Uterus (tissue), 4 donors: ENCODE data around the gene HDGFL3. TPM values are rescaled to one million over a fixed set of nuclear protein-coding genes. Genes with fewer than 3 reads are reported as not detected.

Experiments
- DNase-seq, 2 donors: peaks; one replicate each; pipeline ENCODE4 v3.0.0-alpha.2; 2019 to 2020
- H3K27ac ChIP-seq, 2 donors: fragments of 200-600 bp; sonication (generic); 1 replicate in 1 of 2; 2 replicates in 1 of 2; pipeline ENCODE4 v1.5.1; 2016 to 2018
- H3K27me3 ChIP-seq, 2 donors: fragments of 200-600 bp; sonication (generic); one replicate each; pipeline ENCODE4 v1.5.1; 2018 to 2019; ENCODE audit warnings: control low read depth in 1 of 2
- H3K36me3 ChIP-seq, 2 donors: fragments of 200-600 bp; sonication (generic); one replicate each; pipeline ENCODE4 v1.5.1; 2019; ENCODE audit warnings: control low read depth in 1 of 2
- H3K4me1 ChIP-seq, 2 donors: fragments of 200-600 bp; sonication (generic); one replicate each; pipeline ENCODE4 v1.5.1; 2018 to 2019; ENCODE audit warnings: control low read depth in 1 of 2
- H3K4me3 ChIP-seq, 2 donors: fragments of 200-600 bp; sonication (generic); 1 replicate in 1 of 2; 2 replicates in 1 of 2; pipeline ENCODE4 v1.5.1; 2018 to 2019; ENCODE audit warnings: mild to moderate bottlenecking in 1 of 2
- H3K9me3 ChIP-seq, 2 donors: fragments of 200-600 bp; sonication (generic); one replicate each; pipeline ENCODE4 v1.5.1; 2019; ENCODE audit warnings: control low read depth in 1 of 2
- CTCF ChIP-seq, 4 experiments: fragments of 200-600 bp in 2 of 4; fragments of 450-650 bp in 2 of 4; sonication (generic) in 2 of 4; IDR thresholded peaks; one replicate each; pipeline ENCODE4 v1.5.1; 2016 to 2019; ENCODE audit warnings: antibody characterized with exemption in 4 of 4, mild to moderate bottlenecking in 2 of 4, moderate library complexity in 1 of 4
- POLR2A ChIP-seq, 2 donors: fragments of 450-650 bp; IDR thresholded peaks; one replicate each; pipeline ENCODE4 v1.6.1; 2016; ENCODE audit warnings: antibody characterized with exemption in 2 of 2, mild to moderate bottlenecking in 1 of 2, moderate library complexity in 1 of 2
- intact Hi-C: fragments of 100-400 bp; cut with DNase I; formaldehyde crosslinking; loops from one replicate; pipeline ENCODE4 v1.15.1; 2023; ENCODE audit warnings: low total_unique reads
- total RNA-seq, 4 donors: library from RNA; depleted of rRNA in 3 of 4; stranded (reverse); fragments of >200 nt in 3 of 4; gene quantifications; one replicate each; pipeline versions ENCODE4 v1.1.0 to v1.2.4, GENCODE V29; 2014 to 2023
- donor health status: DM: yes; HTN: yes; CAD: no.

HDGFL3 gene
- total RNA-seq, 4 donors from 2014 or later: 12.8 to 70.9 (median 38.1) TPM

DNA sequence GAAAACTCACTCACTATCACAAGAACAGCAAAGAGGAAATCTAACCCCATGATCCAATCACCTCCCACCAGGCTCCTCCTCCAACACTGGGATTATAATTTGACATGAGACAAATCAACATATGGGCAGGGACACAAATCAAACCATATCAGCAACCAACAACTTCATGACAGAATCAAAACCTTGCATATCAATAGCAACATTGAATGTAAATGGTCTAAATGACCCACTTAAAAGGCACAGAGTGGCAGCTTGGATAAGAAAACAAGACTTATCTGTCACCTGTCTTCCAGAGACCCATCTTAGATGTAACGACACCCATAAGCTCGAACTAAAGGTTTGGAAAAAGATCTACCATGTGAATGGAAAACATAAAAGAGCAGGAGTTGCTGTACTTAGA is 40.8 kb downstream of the HDGFL3 start:
- Histone ChIP-seq H3K36me3 (no peaks in the 10 kb centered on the region), H3K27ac (no peak overlapping the region), H3K4me3 (no peak overlapping the region), H3K9me3 (peaks cover 0 to 24% of the 10 kb centered on the region in 2 donors), H3K27me3 (no peaks in the 10 kb centered on the region), H3K4me1 (no peaks in the 10 kb centered on the region)
- TF ChIP-seq POLR2A (IDR thresholded peaks at IDR 0.05) (no peak), CTCF (IDR thresholded peaks at IDR 0.05) (no peak)
- DNase-seq: no peak
- intact Hi-C loops: no loop called here

DNA sequence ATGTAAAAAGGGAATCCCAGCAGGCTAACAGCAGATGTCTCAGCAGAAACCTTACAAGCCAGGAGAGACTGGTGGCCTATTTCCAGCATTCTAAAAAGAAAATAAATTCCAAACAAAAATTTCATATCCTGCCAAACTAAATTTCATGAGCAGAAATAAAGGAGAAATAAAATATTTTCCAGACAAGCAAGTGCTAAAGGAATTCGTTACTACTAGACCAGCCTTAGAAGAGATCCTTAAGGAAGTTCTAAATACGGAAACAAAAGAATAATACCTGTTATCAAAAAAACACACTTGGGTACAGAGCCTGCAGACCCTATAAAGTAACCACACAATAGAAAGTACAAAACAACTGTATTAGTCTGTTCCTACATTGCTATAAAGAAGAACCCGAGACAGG is 41.4 kb downstream of the HDGFL3 start:
- Histone ChIP-seq H3K4me3 (no peak overlapping the region), H3K27me3 (no peaks in the 10 kb centered on the region), H3K9me3 (peaks cover 0 to 24% of the 10 kb centered on the region in 2 donors), H3K4me1 (no peaks in the 10 kb centered on the region), H3K27ac (no peak overlapping the region), H3K36me3 (no peaks in the 10 kb centered on the region)
- intact Hi-C loops: no loop called here
- TF ChIP-seq CTCF (IDR thresholded peaks at IDR 0.05) (no peak), POLR2A (IDR thresholded peaks at IDR 0.05) (no peak)
- DNase-seq: no peak

DNA sequence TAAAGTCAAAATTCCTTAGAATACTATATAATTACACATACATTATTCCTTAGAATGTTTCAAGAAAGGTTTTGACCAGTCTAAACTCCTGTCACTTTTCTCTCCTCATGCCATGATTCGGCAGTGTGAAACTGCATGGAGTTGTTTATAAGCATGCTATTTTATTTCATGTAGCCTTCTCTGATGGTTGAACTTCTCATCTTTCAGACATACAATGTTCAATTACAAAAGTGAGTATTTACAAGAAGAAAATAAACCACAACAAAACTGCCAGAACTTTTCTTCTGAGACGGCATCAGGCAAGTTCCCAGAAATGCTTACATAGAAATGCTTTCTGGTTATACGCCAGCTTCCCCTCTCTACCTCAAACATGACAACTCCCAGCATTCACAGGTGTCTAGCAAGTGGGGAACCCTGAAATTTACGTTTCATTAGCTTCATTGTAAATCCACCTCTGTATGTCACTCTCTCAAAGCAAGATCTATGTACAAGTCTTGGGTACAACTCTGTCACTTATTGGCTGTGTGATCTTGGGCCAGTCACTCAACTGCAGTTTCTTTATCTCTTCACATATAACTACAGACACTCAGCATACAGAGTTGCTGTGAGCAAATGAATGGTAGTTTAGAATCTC is 42.7 kb downstream of the HDGFL3 start:
- no peaks in the 10 kb centered on the region for H3K27me3 ChIP-seq
- peaks cover 0 to 24% of the 10 kb centered on the region in 2 donors for H3K9me3 ChIP-seq
- DNase-seq: no peak
- no peak overlapping the region for H3K4me3 ChIP-seq
- H3K4me1 ChIP-seq: no peaks in the 10 kb centered on the region
- H3K27ac ChIP-seq: no peak overlapping the region
- intact Hi-C loops: no loop called here
- TF ChIP-seq CTCF (IDR thresholded peaks at IDR 0.05): no peak
- H3K36me3 ChIP-seq: no peaks in the 10 kb centered on the region

DNA sequence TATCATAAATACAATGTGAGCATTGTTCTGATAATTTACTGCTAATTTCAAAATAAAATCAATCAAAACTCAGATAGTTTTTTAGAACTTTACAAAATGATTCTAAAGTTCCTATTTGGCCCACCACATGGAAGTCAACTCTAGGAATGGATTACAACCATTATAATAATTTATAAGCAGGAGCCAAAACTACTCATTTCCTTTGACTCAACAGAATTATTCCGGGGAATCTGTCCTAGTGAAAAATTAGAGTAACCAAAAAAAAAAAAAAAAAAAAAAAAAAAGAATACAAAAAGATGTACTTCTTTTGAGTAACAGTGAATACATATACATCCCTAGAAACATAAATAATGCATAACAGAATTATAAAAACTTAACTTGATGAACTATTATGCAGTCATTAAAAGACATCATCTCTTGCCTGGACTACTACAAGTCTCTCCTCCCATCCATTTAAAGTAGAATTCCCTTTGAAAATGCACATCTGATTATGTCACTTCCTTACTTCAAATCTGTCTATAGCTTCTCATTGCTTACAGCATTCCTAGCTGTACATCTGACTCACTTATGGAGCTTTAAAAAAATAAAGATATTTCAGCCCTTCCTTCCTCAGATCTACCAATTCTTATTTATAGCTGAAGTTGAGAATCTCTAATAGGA is 43.4 kb downstream of the HDGFL3 start:
- intact Hi-C loops: no loop called here
- TF ChIP-seq POLR2A (IDR thresholded peaks at IDR 0.05) (no peak), CTCF (IDR thresholded peaks at IDR 0.05) (no peak)
- peaks cover 0 to 24% of the 10 kb centered on the region in 2 donors for H3K9me3 ChIP-seq
- H3K27me3 ChIP-seq: no peaks in the 10 kb centered on the region
- H3K27ac ChIP-seq: no peak overlapping the region
- DNase-seq: no peak
- no peak overlapping the region for H3K4me3 ChIP-seq
- no peaks in the 10 kb centered on the region for H3K36me3 ChIP-seq
- H3K4me1 ChIP-seq: no peaks in the 10 kb centered on the region

- intact Hi-C loops: no loop called here
- DNase-seq: no peak
- H3K27me3 ChIP-seq: no peaks in the 10 kb centered on the region
- H3K4me1 ChIP-seq: no peaks in the 10 kb centered on the region
- H3K36me3 ChIP-seq: no peaks in the 10 kb centered on the region
- H3K9me3 ChIP-seq: peaks cover 0 to 24% of the 10 kb centered on the region in 2 donors
- H3K4me3 ChIP-seq: no peak overlapping the region
- no peak for TF ChIP-seq CTCF (IDR thresholded peaks at IDR 0.05)
- H3K27ac ChIP-seq: no peak overlapping the region
Observed at GRCh38 chr15:83163032-83163431, 44.6 kb downstream of the HDGFL3 start.
